Trophoblast cell (in vitro differentiated cells and primary cell): Measurements from ENCODE around the gene MED12L.

Source experiments
- DNase-seq, 2 donors: peaks; one replicate each; pipeline ENCODE4 v3.0.0-alpha.2; 2016
- H2AFZ ChIP-seq: 2 replicates; pipeline ENCODE4 v1.6.1; 2013; ENCODE audit warnings: low read length, moderate library complexity, mild to moderate bottlenecking; ENCODE audit not compliant: insufficient read depth, poor library complexity
- H2AK5ac ChIP-seq: 2 replicates; pipeline ENCODE4 v1.6.1; 2013; ENCODE audit warnings: mild to moderate bottlenecking, low read length
- H2BK120ac ChIP-seq: 2 replicates; pipeline ENCODE4 v1.6.1; 2013; ENCODE audit warnings: low read length, mild to moderate bottlenecking, moderate library complexity; ENCODE audit not compliant: insufficient read depth, poor library complexity
- H2BK12ac ChIP-seq: 2 replicates; pipeline ENCODE4 v1.6.1; 2013; ENCODE audit warnings: mild to moderate bottlenecking, low read length, moderate library complexity
- H2BK5ac ChIP-seq: 2 replicates; pipeline ENCODE4 v1.6.1; 2013; ENCODE audit warnings: low read length, low read depth, moderate library complexity, mild to moderate bottlenecking; ENCODE audit not compliant: poor library complexity
- H3K14ac ChIP-seq: 2 replicates; pipeline ENCODE4 v1.6.1; 2013; ENCODE audit warnings: mild to moderate bottlenecking, low read length
- H3K18ac ChIP-seq: 2 replicates; pipeline ENCODE4 v1.6.1; 2013; ENCODE audit warnings: mild to moderate bottlenecking, low read length
- H3K23ac ChIP-seq: 2 replicates; pipeline ENCODE4 v1.6.1; 2013; ENCODE audit warnings: low read length
- H3K27ac ChIP-seq: 2 replicates; pipeline ENCODE4 v1.5.1; 2013; ENCODE audit warnings: low read depth, mild to moderate bottlenecking, inconsistent platforms, low read length, moderate library complexity
- H3K27me3 ChIP-seq: 2 replicates; pipeline ENCODE4 v1.6.1; 2013; ENCODE audit warnings: inconsistent platforms, mild to moderate bottlenecking, low read length, moderate library complexity; ENCODE audit not compliant: insufficient read depth
- H3K36me3 ChIP-seq, 2 experiments: 1 replicate in 1 of 2; 2 replicates in 1 of 2; pipeline ENCODE4 v1.6.1; 2013; ENCODE audit warnings: low read length in 2 of 2, mild to moderate bottlenecking in 2 of 2, moderate library complexity in 1 of 2; ENCODE audit not compliant: insufficient read depth in 2 of 2, control insufficient read depth in 1 of 2
- H3K4ac ChIP-seq: 2 replicates; pipeline ENCODE4 v1.6.1; 2013; ENCODE audit warnings: low read depth, mild to moderate bottlenecking, low read length, moderate library complexity
- H3K4me1 ChIP-seq, 2 experiments: 1 replicate in 1 of 2; 2 replicates in 1 of 2; pipeline ENCODE4 v1.6.1; 2013; ENCODE audit warnings: low read length in 2 of 2, mild to moderate bottlenecking in 2 of 2, moderate library complexity in 1 of 2; ENCODE audit not compliant: insufficient read depth in 2 of 2, control insufficient read depth in 1 of 2
- H3K4me2 ChIP-seq: 2 replicates; pipeline ENCODE4 v1.6.1; 2013; ENCODE audit warnings: inconsistent platforms, mild to moderate bottlenecking, low read length, moderate library complexity
- H3K4me3 ChIP-seq: 2 replicates; pipeline ENCODE4 v1.5.1; 2013; ENCODE audit warnings: mild to moderate bottlenecking, low read depth, low read length, inconsistent platforms
- H3K79me1 ChIP-seq: one replicate; pipeline ENCODE4 v1.6.1; 2013; ENCODE audit warnings: low read length
- H3K79me2 ChIP-seq: 2 replicates; pipeline ENCODE4 v1.6.1; 2013; ENCODE audit warnings: low read length, mild to moderate bottlenecking; ENCODE audit not compliant: control insufficient read depth, insufficient read depth, poor library complexity
- H3K9ac ChIP-seq: 2 replicates; pipeline ENCODE4 v1.6.1; 2013; ENCODE audit warnings: mild to moderate bottlenecking, low read length
- H3K9me3 ChIP-seq: 2 replicates; pipeline ENCODE4 v1.6.1; 2013; ENCODE audit warnings: low read depth, mild to moderate bottlenecking, control low read depth, inconsistent platforms, low read length; ENCODE audit not compliant: insufficient read depth
- H4K12ac ChIP-seq: 2 replicates; pipeline ENCODE4 v1.6.1; 2013; ENCODE audit warnings: low read depth, mild to moderate bottlenecking, low read length, moderate library complexity
- H4K8ac ChIP-seq: 2 replicates; pipeline ENCODE4 v1.6.1; 2013; ENCODE audit warnings: low read depth, mild to moderate bottlenecking, low read length, moderate library complexity
- H4K91ac ChIP-seq: one replicate; pipeline ENCODE4 v1.6.1; 2013; ENCODE audit warnings: low read depth, mild to moderate bottlenecking, low read length, moderate library complexity
- WGBS: extraction: QIAGEN DNeasy Blood & Tissue Kit; methylation state at CpG from one replicate; pipeline ENCODE4 v1.1.7; 2013; ENCODE audit warnings: missing lambda C conversion rate; ENCODE audit not compliant: insufficient read length, insufficient coverage; ENCODE audit errors: extremely low coverage; 5-methylcytosine and 5-hydroxymethylcytosine counted together

The MED12L gene

DNA sequence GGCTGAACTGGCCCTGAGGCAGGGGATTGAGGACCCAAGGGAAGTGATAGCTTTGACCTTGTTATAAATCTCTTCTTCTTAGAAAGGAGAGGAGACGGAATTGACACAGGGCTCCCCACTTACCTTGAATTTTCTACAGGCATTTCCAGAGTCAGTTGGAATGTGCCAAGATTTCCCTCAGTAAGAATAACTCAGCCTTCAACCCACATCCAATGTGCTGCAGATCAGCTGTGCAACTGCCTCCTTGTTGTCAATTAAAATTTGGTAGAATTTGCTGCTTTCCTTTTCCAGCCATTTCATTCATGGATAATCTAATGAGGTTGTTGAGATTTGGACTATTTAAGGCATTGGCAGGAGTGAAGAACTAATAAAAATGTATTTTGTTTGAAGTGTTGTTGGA, 14.6 kb downstream of the MED12L start:
- Histone ChIP-seq H3K4me2 (no peak overlapping the region), H3K4me1 (peaks cover 22 to 34% of the 10 kb centered on the region in 2 experiments), H2AFZ (no peak overlapping the region), H3K4ac (peak overlapping the region; percentile 16), H3K27ac (peak overlapping the region; percentile 10), H3K23ac (no peak overlapping the region), H2BK5ac (no peak overlapping the region), H3K79me2 (peaks cover 26% of the 10 kb centered on the region), H4K12ac (no peak overlapping the region), H3K9ac (no peak overlapping the region), H4K8ac (no peak overlapping the region), H3K14ac (no peak overlapping the region), H3K79me1 (peaks cover 3% of the 10 kb centered on the region), H3K27me3 (no peaks in the 10 kb centered on the region), H3K36me3 (peaks cover 0 to 2% of the 10 kb centered on the region in 2 experiments), H3K4me3 (no peak overlapping the region), H4K91ac (no peak overlapping the region), H3K18ac (no peak overlapping the region), H2BK12ac (no peak overlapping the region), H3K9me3 (no peaks in the 10 kb centered on the region), H2AK5ac (no peak overlapping the region), H2BK120ac (no peak overlapping the region)
- WGBS = no CpG with 5 or more reads among the region's 1 CpG
- no peak for DNase-seq

- Histone ChIP-seq H3K27me3 (no peaks in the 10 kb centered on the region), H2AK5ac (no peak overlapping the region), H3K9ac (no peak overlapping the region), H3K23ac (no peak overlapping the region), H4K8ac (no peak overlapping the region), H3K4me3 (no peak overlapping the region), H3K36me3 (peaks cover 0 to 2% of the 10 kb centered on the region in 2 experiments), H2BK120ac (no peak overlapping the region), H3K79me2 (peaks cover 31% of the 10 kb centered on the region), H4K12ac (no peak overlapping the region), H3K18ac (peak overlapping the region; percentile 27), H3K4me2 (no peak overlapping the region), H3K9me3 (no peaks in the 10 kb centered on the region), H3K27ac (no peak overlapping the region), H3K14ac (no peak overlapping the region), H3K4ac (peak overlapping the region; percentile 92), H3K79me1 (peaks cover 13% of the 10 kb centered on the region), H2AFZ (no peak overlapping the region), H4K91ac (no peak overlapping the region), H2BK12ac (no peak overlapping the region), H3K4me1 (peaks cover 30 to 40% of the 10 kb centered on the region in 2 experiments), H2BK5ac (peak overlapping the region; percentile 22)
- DNase-seq = no peak
- no CpG with 5 or more reads among the region's 8 CpGs for WGBS
Measured at GRCh38 chr3:151101270-151101969, 16.0 kb downstream of the MED12L start.

DNA sequence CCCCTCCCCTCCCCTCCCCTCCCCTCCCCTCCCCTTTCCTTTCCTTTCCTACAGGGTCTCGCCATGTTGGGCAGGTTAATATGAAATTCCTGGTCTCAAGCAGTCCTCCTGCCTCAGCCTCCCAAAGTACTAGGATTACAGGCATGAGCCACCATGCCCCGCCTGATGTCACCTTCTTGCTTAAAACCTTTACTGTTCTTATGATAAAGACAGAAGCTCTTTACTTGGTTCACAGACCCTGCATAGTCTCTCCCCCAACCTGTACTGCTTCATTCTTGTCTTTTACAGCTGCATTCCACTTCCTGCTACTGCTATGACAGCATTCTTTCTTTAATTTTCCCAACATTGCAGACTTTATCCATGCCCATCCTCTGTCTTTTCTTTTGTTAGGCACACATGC, 20.8 kb downstream of the MED12L start:
- Histone ChIP-seq H2AFZ (no peak overlapping the region), H3K14ac (no peak overlapping the region), H3K4me1 (peaks cover 31 to 45% of the 10 kb centered on the region in 2 experiments), H3K23ac (no peak overlapping the region), H4K8ac (no peak overlapping the region), H3K36me3 (no peaks in the 10 kb centered on the region), H3K4me2 (no peak overlapping the region), H4K12ac (no peak overlapping the region), H3K9ac (no peak overlapping the region), H2BK120ac (no peak overlapping the region), H3K27me3 (no peaks in the 10 kb centered on the region), H2BK12ac (no peak overlapping the region), H3K9me3 (no peaks in the 10 kb centered on the region), H2AK5ac (no peak overlapping the region), H3K27ac (peak overlapping the region; percentile 95), H3K79me2 (peaks cover 31% of the 10 kb centered on the region), H4K91ac (no peak overlapping the region), H3K4me3 (no peak overlapping the region), H3K18ac (no peak overlapping the region), H2BK5ac (no peak overlapping the region), H3K4ac (no peak overlapping the region), H3K79me1 (peaks cover 22% of the 10 kb centered on the region)
- WGBS = no CpG with 5 or more reads among the region's 2 CpGs
- peak; percentile 79 to 91 for DNase-seq

DNA sequence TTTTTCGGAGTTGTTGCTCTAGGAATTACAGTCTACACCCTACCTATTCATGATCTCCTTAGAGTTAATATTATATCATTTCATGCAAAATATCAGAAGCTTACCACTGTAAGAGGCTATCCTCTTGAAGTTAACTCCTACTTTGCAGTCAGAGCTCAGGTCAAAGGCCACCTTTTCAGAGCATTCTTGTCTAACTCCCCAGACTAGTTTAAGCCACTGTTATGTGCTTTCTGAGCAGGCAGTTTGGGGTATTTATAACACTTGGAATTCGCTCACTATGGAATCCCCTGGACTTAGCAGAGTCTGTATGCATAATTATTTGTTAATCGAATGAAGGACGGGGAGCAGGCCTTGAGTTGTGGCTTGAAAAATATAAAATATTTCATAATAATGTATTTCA, 21.7 kb downstream of the MED12L start:
- H3K36me3 ChIP-seq = no peaks in the 10 kb centered on the region
- H4K91ac ChIP-seq = no peak overlapping the region
- H3K27me3 ChIP-seq = no peaks in the 10 kb centered on the region
- DNase-seq = no peak
- H2BK5ac ChIP-seq = no peak overlapping the region
- H2BK120ac ChIP-seq = no peak overlapping the region
- H2AK5ac ChIP-seq = no peak overlapping the region
- no peak overlapping the region for H4K8ac ChIP-seq
- H3K9me3 ChIP-seq = no peaks in the 10 kb centered on the region
- no peak overlapping the region for H2AFZ ChIP-seq
- H3K27ac ChIP-seq = peak overlapping the region; percentile 90
- H4K12ac ChIP-seq = no peak overlapping the region
- H3K18ac ChIP-seq = no peak overlapping the region
- peak overlapping the region; percentile 59 for H3K4me2 ChIP-seq
- no CpG with 5 or more reads among the region's 4 CpGs for WGBS
- peaks cover 22% of the 10 kb centered on the region for H3K79me1 ChIP-seq
- no peak overlapping the region for H3K14ac ChIP-seq
- H3K4ac ChIP-seq = no peak overlapping the region
- peaks cover 27 to 41% of the 10 kb centered on the region in 2 experiments for H3K4me1 ChIP-seq
- no peak overlapping the region for H3K9ac ChIP-seq
- peaks cover 33% of the 10 kb centered on the region for H3K79me2 ChIP-seq
- H3K23ac ChIP-seq = no peak overlapping the region
- no peak overlapping the region for H3K4me3 ChIP-seq
- no peak overlapping the region for H2BK12ac ChIP-seq
